GM21737 (cell line): ENCODE measurements around the gene METTL3.

ENCODE experiments used
- ATAC-seq: cut with Tn5 transposase; IDR thresholded peaks from one replicate; pipeline ENCODE4 v1.9.1; 2021; ENCODE audit warnings: mild to moderate bottlenecking, moderate library complexity; ENCODE audit not compliant: unreplicated experiment

METTL3 gene

GRCh38 chr14:21527318-21527679 is 16.2 kb upstream of the METTL3 start:
- ATAC-seq, result no peak

GRCh38 chr14:21526672-21527317 is 15.7 kb upstream of the METTL3 start:
- no peak for ATAC-seq

GRCh38 chr14:21525962-21526671 is 15.0 kb upstream of the METTL3 start, which contains the start of gene SALL2:
TSS of gene SALL2 (minus strand) at chr14:21526346. CDS start at chr14:21526127, 219 bp downstream.
- ATAC-seq, result peak; percentile 63

- ATAC-seq, result no peak
Observed at GRCh38 chr14:21525571-21525961, 14.4 kb upstream of the METTL3 start.

- ATAC-seq, result no peak
Observed at GRCh38 chr14:21524575-21525490, 13.7 kb upstream of the METTL3 start.

GRCh38 chr14:21523203-21523602 is 12.1 kb upstream of the METTL3 start:
- no peak for ATAC-seq

GRCh38 chr14:21521501-21521900 is 10.4 kb upstream of the METTL3 start:
- ATAC-seq, result no peak

GRCh38 chr14:21520767-21521166 is 9.6 kb upstream of the METTL3 start:
- ATAC-seq, result no peak

GRCh38 chr14:21518725-21519124 is 7.6 kb upstream of the METTL3 start:
- no peak for ATAC-seq

GRCh38 chr14:21514341-21514740 is 3.2 kb upstream of the METTL3 start:
- no peak for ATAC-seq

- no peak for ATAC-seq
Observed at GRCh38 chr14:21509432-21510143, 1.6 kb downstream of the METTL3 start.

- no peak for ATAC-seq
Observed at GRCh38 chr14:21506557-21506956, 4.6 kb downstream of the METTL3 start.

GRCh38 chr14:21505012-21505553 is 6.1 kb downstream of the METTL3 start:
- peak; percentile 73 for ATAC-seq

- no peak for ATAC-seq
Observed at GRCh38 chr14:21503376-21503775, 7.8 kb downstream of the METTL3 start.

- ATAC-seq, result no peak
Observed at GRCh38 chr14:21501568-21501967, 9.6 kb downstream of the METTL3 start.

GRCh38 chr14:21498540-21499526 is 12.3 kb downstream of the METTL3 start:
- peak; percentile 54 for ATAC-seq

GRCh38 chr14:21496453-21496852 is 14.7 kb downstream of the METTL3 start:
- ATAC-seq, result no peak

GRCh38 chr14:21494902-21495762 is 16.0 kb downstream of the METTL3 start:
- ATAC-seq, result no peak
